K562 (cell line): ENCODE data around the gene ZNF546. TPM values are rescaled to one million over a fixed set of nuclear protein-coding genes. Genes with fewer than 3 reads are reported as not detected.

Experiments
- ATAC-seq: fragments of 200-7000 bp; cut with Tn5 transposase; 3 replicates; pipeline ENCODE4 v1.9.1; 2020; ENCODE audit warnings: moderate library complexity
- BruUV-seq: library from RNA; stranded (reverse); fragments of 400-500 nt; replicated peaks from 2 replicates; lab custom pipeline; 2021; lab: Mats Ljungman, UMichigan
- CTCF ChIA-PET: fragments of 300-600 bp; formaldehyde crosslinking; extraction: SDS; loops from one replicate; lab custom pipeline; 2021; ENCODE audit warnings: low intra/inter-chr PET ratio; lab: Yijun Ruan, JAX
- POLR2A ChIA-PET: fragments of 300-600, 350-650 bp; sonication (Branson Sonifier 250); formaldehyde crosslinking; extraction: SDS; loops from one replicate; lab custom pipeline; 2021; ENCODE audit warnings: antibody characterized with exemption, inconsistent platforms; lab: Yijun Ruan, JAX
- DNase-seq, 4 experiments: peaks; one replicate each; pipeline versions ENCODE4 v3.0.0 to v3.0.0-alpha.2; 2011 to 2018; ENCODE audit warnings: low spot score in 3 of 4, mixed read lengths in 3 of 4; ENCODE audit errors: extremely low read depth in 1 of 4
- FAIRE-seq: peaks from 2 replicates; lab custom pipeline; 2011; peaks lifted over from hg19 to GRCh38; lab: Jason Lieb, UNC
- H2AFZ ChIP-seq: 2 replicates; pipeline ENCODE4 v1.6.0; 2011; ENCODE audit warnings: low read depth, low read length, control low read depth, inconsistent platforms
- H3K27ac ChIP-seq: fragments of 200-600 bp; 3 replicates; pipeline ENCODE4 v1.8.0; 2011; ENCODE audit warnings: low read depth, mild to moderate bottlenecking, control low read depth, inconsistent platforms, low read length, moderate library complexity, mixed read lengths; ENCODE audit errors: extremely low read depth
- H3K27me3 ChIP-seq, 2 experiments: fragments of 300-600 bp in 1 of 2; 2 replicates in 1 of 2; 3 replicates in 1 of 2; pipeline versions ENCODE4 v1.6.0 to v1.8.0; 2011; ENCODE audit warnings: inconsistent platforms in 2 of 2, low read length in 2 of 2, mild to moderate bottlenecking in 1 of 2, mixed read lengths in 1 of 2, moderate library complexity in 1 of 2; ENCODE audit not compliant: control insufficient read depth in 2 of 2, insufficient read depth in 2 of 2
- H3K36me3 ChIP-seq: fragments of 300-600 bp; 3 replicates; pipeline ENCODE4 v1.8.0; 2011; ENCODE audit warnings: mild to moderate bottlenecking, low read length, inconsistent platforms; ENCODE audit not compliant: control insufficient read depth, insufficient read depth
- H3K4me1 ChIP-seq, 2 experiments: fragments of 200-600 bp in 1 of 2; replicated peaks in 1 of 2; 2 replicates in 1 of 2; 3 replicates in 1 of 2; pipeline versions ENCODE4 v1.5.1 to v1.8.0; 2011; ENCODE audit warnings: inconsistent platforms in 2 of 2, low read length in 2 of 2, mild to moderate bottlenecking in 1 of 2, mixed read lengths in 1 of 2, moderate library complexity in 1 of 2; ENCODE audit not compliant: control insufficient read depth in 2 of 2, insufficient read depth in 2 of 2
- H3K4me2 ChIP-seq: 2 replicates; pipeline ENCODE4 v1.6.1; 2011; ENCODE audit warnings: low read length, control low read depth, inconsistent platforms, mixed read lengths; ENCODE audit not compliant: insufficient read depth
- H3K4me3 ChIP-seq: fragments of 200-600 bp; sonication (generic), shearing (Covaris generic); 2 replicates; pipeline ENCODE4 v1.5.1; 2016; ENCODE audit warnings: control low read depth, inconsistent platforms
- H3K79me2 ChIP-seq: fragments of 200-600 bp; 3 replicates; pipeline ENCODE4 v1.8.0; 2011; ENCODE audit warnings: low read length, inconsistent platforms; ENCODE audit not compliant: control insufficient read depth, insufficient read depth
- H3K9ac ChIP-seq, 2 experiments: 2 replicates each; pipeline versions ENCODE4 v1.6.0 to v1.6.1; 2011; ENCODE audit warnings: low read depth in 2 of 2, low read length in 2 of 2, control low read depth in 1 of 2, inconsistent platforms in 1 of 2, mild to moderate bottlenecking in 1 of 2, mixed read lengths in 1 of 2; ENCODE audit not compliant: insufficient read depth in 1 of 2
- H3K9me1 ChIP-seq: one replicate; pipeline ENCODE4 v1.6.0; 2011; ENCODE audit warnings: inconsistent platforms, mild to moderate bottlenecking, low read length, moderate library complexity; ENCODE audit not compliant: control insufficient read depth, insufficient read depth
- H3K9me3 ChIP-seq: replicated peaks from 2 replicates; pipeline ENCODE4 v1.5.1; 2011; ENCODE audit warnings: low read depth, low read length, inconsistent platforms; ENCODE audit not compliant: control insufficient read depth, insufficient read depth
- H4K20me1 ChIP-seq: replicated peaks from 2 replicates; pipeline ENCODE4 v1.6.1; 2011; ENCODE audit warnings: low read length, inconsistent platforms, mixed read lengths; ENCODE audit not compliant: control insufficient read depth, insufficient read depth
- ARNT ChIP-seq, 2 experiments: fragments of 450-650 bp; IDR thresholded peaks; 2 replicates each; pipeline ENCODE4 v1.6.1; 2016; ENCODE audit warnings: mild to moderate bottlenecking in 1 of 2
- ESRRB ChIP-seq: fragments of 250-450 bp; sonication (Bioruptor Pico); IDR thresholded peaks from 2 replicates; pipeline ENCODE4 v1.5.0; 2020; ENCODE audit warnings: mild to moderate bottlenecking, moderate library complexity, borderline replicate concordance
- RAD21 ChIP-seq, 2 experiments: fragments of 250-450 bp in 1 of 2; fragments of 450-650 bp in 1 of 2; sonication (Bioruptor Pico) in 1 of 2; formaldehyde crosslinking in 1 of 2; IDR thresholded peaks in 1 of 2; conservative IDR thresholded peaks in 1 of 2; 2 replicates each; pipeline versions ENCODE4 v1.4.0 to v1.8.0; 2020 to 2022; ENCODE audit warnings: mild to moderate bottlenecking in 2 of 2, moderate library complexity in 1 of 2
- STAT5A ChIP-seq: IDR thresholded peaks from 2 replicates; pipeline ENCODE4 v1.6.1; 2012; ENCODE audit warnings: low read length, inconsistent platforms, borderline replicate concordance
- TBL1XR1 ChIP-seq, 2 experiments: IDR thresholded peaks; 2 replicates each; pipeline ENCODE4 v1.6.1; 2012; ENCODE audit warnings: improper control_type of control experiment in 2 of 2, low read length in 2 of 2, mild to moderate bottlenecking in 1 of 2
- TRIM28 ChIP-seq: fragments of 450-650 bp; IDR thresholded peaks from 2 replicates; pipeline ENCODE4 v1.6.1; 2017
- XRCC3 ChIP-seq: fragments of 450-650 bp; IDR thresholded peaks from 2 replicates; pipeline ENCODE4 v1.6.1; 2017; ENCODE audit warnings: mild to moderate bottlenecking, moderate library complexity
- ZEB2 ChIP-seq: fragments of 450-650 bp; IDR thresholded peaks from 2 replicates; pipeline ENCODE4 v1.6.1; 2016
- ZNF232 ChIP-seq: sonication (generic); formaldehyde crosslinking; IDR thresholded peaks from 2 replicates; pipeline ENCODE4 v1.8.0; 2022; ENCODE audit warnings: mild to moderate bottlenecking, missing genetic modification reagents
- ZNF280A ChIP-seq: fragments of 450-650 bp; IDR thresholded peaks from 2 replicates; pipeline ENCODE4 v1.6.1; 2018; ENCODE audit warnings: mild to moderate bottlenecking, low read depth; ENCODE audit not compliant: partially characterized antibody
- ZNF280B ChIP-seq: fragments of 250-450 bp; sonication (Bioruptor Pico); IDR thresholded peaks from 2 replicates; pipeline ENCODE4 v1.5.1; 2021; ENCODE audit warnings: mild to moderate bottlenecking
- ZNF436 ChIP-seq: fragments of 250-450, 450-650 bp; sonication (Bioruptor Pico); formaldehyde crosslinking; IDR thresholded peaks from 2 replicates; pipeline ENCODE4 v1.7.0; 2020; ENCODE audit warnings: mild to moderate bottlenecking
- ZNF583 ChIP-seq: fragments of 250-450 bp; sonication (Bioruptor Pico); IDR thresholded peaks from 2 replicates; pipeline ENCODE4 v1.4.0; 2020
- WGBS: fragments of 100-300 bp; shearing (Covaris generic); methylation state at CpG from one replicate; pipeline ENCODE4 v1.1.6; 2016; ENCODE audit warnings: low coverage, mixed read lengths; ENCODE audit not compliant: insufficient coverage; ENCODE audit errors: missing lambda C conversion rate; 5-methylcytosine and 5-hydroxymethylcytosine counted together
- in situ Hi-C: fragments of 300-500 bp; cut with MboI; formaldehyde crosslinking; loops from 4 replicates; pipeline ENCODE4 v1.15.0; 2018; ENCODE audit warnings: inconsistent platforms, mixed read lengths
- intact Hi-C: fragments of 100-400 bp; cut with micrococcal nuclease; formaldehyde crosslinking; loops from 2 replicates; pipeline ENCODE4 v1.14.2; 2022
- polyA plus RNA-seq, 8 experiments: library from polyadenylated mRNA; depleted of rRNA in 4 of 8; stranded (reverse) in 5 of 8; unstranded in 3 of 8; fragments of >200 nt; fragmentation: Nextera tagmentation in 2 of 8; fragmentation: Illumina TruSeq in 1 of 8; extraction: Ambion mirVana in 2 of 8; extraction: Trizol in 1 of 8; gene quantifications; 2 replicates each; pipeline versions ENCODE4 v1.2.1 to v1.2.3, GENCODE V29; 2011 to 2014; ENCODE audit warnings: inconsistent platforms in 1 of 8, missing spikeins in 1 of 8
- total RNA-seq, 7 experiments: library from RNA; depleted of rRNA in 6 of 7; stranded (reverse); fragments of >200 nt in 6 of 7; fragmentation: Illumina TruSeq in 2 of 7; extraction: Trizol in 2 of 7; gene quantifications; 2 replicates each; pipeline versions ENCODE4 v1.2.1 to v1.2.3, GENCODE V29; 2011 to 2021; ENCODE audit warnings: low replicate concordance in 1 of 7
- TF ChIP-seq, protein P1 (sequence below): fragments of 250-450 bp; sonication (Bioruptor Pico); IDR thresholded peaks from 2 replicates; pipeline ENCODE4 v1.4.0; 2020; ENCODE audit warnings: mild to moderate bottlenecking, moderate library complexity
- TF ChIP-seq, protein P2 (sequence below): sonication (generic); formaldehyde crosslinking; IDR thresholded peaks from 2 replicates; pipeline ENCODE4 v1.8.0; 2022; ENCODE audit warnings: mild to moderate bottlenecking, missing genetic modification reagents

The ZNF546 gene
- total and polyA plus RNA-seq, 9 of the 15 experiments (the other 6 are each of a cell fraction or from before 2014, with no cell fraction given): 0.73 to 5.1 (median 2.2) TPM

- TF ChIP-seq, protein P1, sequence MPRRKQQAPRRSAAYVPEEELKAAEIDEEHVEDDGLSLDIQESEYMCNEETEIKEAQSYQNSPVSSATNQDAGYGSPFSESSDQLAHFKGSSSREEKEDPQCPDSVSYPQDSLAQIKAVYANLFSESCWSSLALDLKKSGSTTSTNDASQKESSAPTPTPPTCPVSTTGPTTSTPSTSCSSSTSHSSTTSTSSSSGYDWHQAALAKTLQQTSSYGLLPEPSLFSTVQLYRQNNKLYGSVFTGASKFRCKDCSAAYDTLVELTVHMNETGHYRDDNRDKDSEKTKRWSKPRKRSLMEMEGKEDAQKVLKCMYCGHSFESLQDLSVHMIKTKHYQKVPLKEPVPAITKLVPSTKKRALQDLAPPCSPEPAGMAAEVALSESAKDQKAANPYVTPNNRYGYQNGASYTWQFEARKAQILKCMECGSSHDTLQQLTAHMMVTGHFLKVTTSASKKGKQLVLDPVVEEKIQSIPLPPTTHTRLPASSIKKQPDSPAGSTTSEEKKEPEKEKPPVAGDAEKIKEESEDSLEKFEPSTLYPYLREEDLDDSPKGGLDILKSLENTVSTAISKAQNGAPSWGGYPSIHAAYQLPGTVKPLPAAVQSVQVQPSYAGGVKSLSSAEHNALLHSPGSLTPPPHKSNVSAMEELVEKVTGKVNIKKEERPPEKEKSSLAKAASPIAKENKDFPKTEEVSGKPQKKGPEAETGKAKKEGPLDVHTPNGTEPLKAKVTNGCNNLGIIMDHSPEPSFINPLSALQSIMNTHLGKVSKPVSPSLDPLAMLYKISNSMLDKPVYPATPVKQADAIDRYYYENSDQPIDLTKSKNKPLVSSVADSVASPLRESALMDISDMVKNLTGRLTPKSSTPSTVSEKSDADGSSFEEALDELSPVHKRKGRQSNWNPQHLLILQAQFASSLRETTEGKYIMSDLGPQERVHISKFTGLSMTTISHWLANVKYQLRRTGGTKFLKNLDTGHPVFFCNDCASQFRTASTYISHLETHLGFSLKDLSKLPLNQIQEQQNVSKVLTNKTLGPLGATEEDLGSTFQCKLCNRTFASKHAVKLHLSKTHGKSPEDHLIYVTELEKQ (CRISPR knock-in tag): no peak
- TF ChIP-seq ZNF583 (CRISPR knock-in tag): no peak
These were observed 60.3 kb downstream of the ZNF546 start (continued) for GRCh38 chr19:40057166-40057565.

DNA sequence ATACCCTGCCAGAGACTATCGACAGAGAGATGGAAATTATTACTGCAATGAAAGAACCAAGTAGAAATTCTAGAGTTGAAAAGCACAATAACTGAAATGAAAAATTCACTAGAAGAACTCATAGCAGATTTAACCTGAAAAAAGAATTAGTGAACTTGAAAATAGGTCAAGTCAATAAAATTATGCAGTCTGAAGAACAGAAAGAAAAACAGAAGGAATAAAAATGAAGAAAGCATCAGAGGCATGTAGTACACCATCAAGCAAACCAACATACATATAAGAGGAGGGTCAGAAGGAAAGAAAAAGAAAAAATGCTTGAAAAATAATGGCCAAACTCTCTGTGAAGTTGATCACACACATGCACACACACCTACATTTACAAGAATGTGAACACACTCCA is 62.8 kb downstream of the ZNF546 start:
- Histone ChIP-seq H3K27me3 (no peaks in the 10 kb centered on the region), H3K36me3 (no peaks in the 10 kb centered on the region), H3K79me2 (peaks cover 5% of the 10 kb centered on the region; the same call in 2 of the 3 replicates), H3K4me2 (no peak overlapping the region), H3K4me1 (peaks cover 0 to 5% of the 10 kb centered on the region in 2 experiments; a peak in 2 of 5 replicates), H3K9me3 (peaks cover 13% of the 10 kb centered on the region; the same call in 1 of the 2 replicates), H2AFZ (no peak overlapping the region), H4K20me1 (no peaks in the 10 kb centered on the region), H3K9me1 (no peaks in the 10 kb centered on the region), H3K27ac (no peak overlapping the region), H3K9ac (no peak overlapping the region), H3K4me3 (no peak overlapping the region)
- no peak for TF ChIP-seq TBL1XR1 (IDR thresholded peaks at IDR 0.05; ENCODE audit: low read length in 2 of 2)
- TF ChIP-seq ZEB2: peak; percentile 45; the same call in 1 of the 2 replicates
- TF ChIP-seq ZNF232 (CRISPR knock-in tag): no peak
- no peak for TF ChIP-seq RAD21 (CRISPR knock-in tag; conservative IDR thresholded peaks at IDR 0.05 in 1 of 2, IDR thresholded peaks at IDR 0.05 in 1 of 2)
- TF ChIP-seq ZNF436: no peak
- TF ChIP-seq ZNF280B (CRISPR knock-in tag): 0 out of 2 replicates have a peak, but pooled peaks have one; percentile 69
- peak; percentile 71 for TF ChIP-seq ZNF280A
- no peak for TF ChIP-seq ESRRB (CRISPR knock-in tag)
- TF ChIP-seq TRIM28: peak; percentile 90
- TF ChIP-seq XRCC3: 0 out of 2 replicates have a peak, but pooled peaks have one; percentile 38
- TF ChIP-seq ARNT (IDR thresholded peaks at IDR 0.05): no peak
- TF ChIP-seq, protein P2, sequence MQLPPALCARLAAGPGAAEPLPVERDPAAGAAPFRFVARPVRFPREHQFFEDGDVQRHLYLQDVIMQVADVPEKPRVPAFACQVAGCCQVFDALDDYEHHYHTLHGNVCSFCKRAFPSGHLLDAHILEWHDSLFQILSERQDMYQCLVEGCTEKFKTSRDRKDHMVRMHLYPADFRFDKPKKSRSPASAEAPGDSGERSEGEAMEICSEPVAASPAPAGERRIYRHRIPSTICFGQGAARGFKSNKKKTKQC (CRISPR knock-in tag): no peak
- no peak for TF ChIP-seq STAT5A
- in situ Hi-C loops: no loop called here
- ATAC-seq (no peak), FAIRE-seq (no peak), DNase-seq (no peak)
- 0% methylated on average over 1 of the region's 1 CpG for WGBS
- no TSS peak for BruUV-seq
- ChIA-PET POLR2A (no interaction called here), CTCF (no interaction called here)
- intact Hi-C loops: no loop called here
